Tibial nerve (tissue), 4 donors: ENCODE results near the gene SCN4B. TPM values are rescaled to one million over a fixed set of nuclear protein-coding genes. Genes with fewer than 3 reads are reported as not detected.

Experiments
- DNase-seq, 2 donors: peaks; one replicate each; pipeline ENCODE4 v3.0.0-alpha.2; 2019; ENCODE audit warnings: low spot score in 2 of 2
- H3K27ac ChIP-seq, 4 donors: fragments of 200-600 bp; sonication (generic) in 3 of 4; one replicate each; pipeline ENCODE4 v1.5.1; 2017 to 2019; ENCODE audit warnings: mild to moderate bottlenecking in 1 of 4
- H3K27me3 ChIP-seq, 2 donors: fragments of 200-600 bp; sonication (generic) in 1 of 2; one replicate each; pipeline versions ENCODE4 v1.5.1 to v1.6.0; 2017 to 2019
- H3K36me3 ChIP-seq, 3 donors: fragments of 200-600 bp; sonication (generic); one replicate each; pipeline ENCODE4 v1.5.1; 2018 to 2019
- H3K4me1 ChIP-seq, 4 donors: fragments of 200-600 bp; sonication (generic) in 3 of 4; one replicate each; pipeline ENCODE4 v1.5.1; 2017 to 2019
- H3K4me3 ChIP-seq, 4 donors: fragments of 200-600 bp; sonication (generic) in 3 of 4; one replicate each; pipeline ENCODE4 v1.5.1; 2017 to 2019; ENCODE audit warnings: mild to moderate bottlenecking in 1 of 4, moderate library complexity in 1 of 4
- H3K9me3 ChIP-seq, 4 donors: fragments of 200-600 bp; sonication (generic) in 3 of 4; one replicate each; pipeline ENCODE4 v1.5.1; 2017 to 2019
- CTCF ChIP-seq, 5 experiments: fragments of 200-600 bp in 3 of 5; fragments of 450-650 bp in 2 of 5; sonication (generic) in 3 of 5; IDR thresholded peaks; one replicate each; pipeline ENCODE4 v1.5.1; 2016 to 2019; ENCODE audit warnings: antibody characterized with exemption in 5 of 5, mild to moderate bottlenecking in 3 of 5, moderate library complexity in 2 of 5
- EP300 ChIP-seq, 2 donors: sonication (generic); formaldehyde crosslinking; IDR thresholded peaks; one replicate each; pipeline ENCODE4 v1.6.1; 2017; ENCODE audit warnings: antibody characterized with exemption in 2 of 2, mild to moderate bottlenecking in 1 of 2
- POLR2A ChIP-seq, 2 donors: fragments of 450-650 bp; IDR thresholded peaks; one replicate each; pipeline ENCODE4 v1.6.1; 2017; ENCODE audit warnings: antibody characterized with exemption in 2 of 2, mild to moderate bottlenecking in 2 of 2, moderate library complexity in 2 of 2
- WGBS, 2 donors: methylation state at CpG; one replicate each; pipeline ENCODE4 v1.1.5; 2018; 5-methylcytosine and 5-hydroxymethylcytosine counted together
- total RNA-seq, 4 donors: library from RNA; depleted of rRNA; stranded (reverse); fragments of >200 nt; gene quantifications; one replicate each; pipeline ENCODE4 v1.1.0, GENCODE V29; 2016

Gene SCN4B
- total RNA-seq, 4 donors from 2014 or later: 0.66 to 4.1 (median 1.1) TPM

DNA sequence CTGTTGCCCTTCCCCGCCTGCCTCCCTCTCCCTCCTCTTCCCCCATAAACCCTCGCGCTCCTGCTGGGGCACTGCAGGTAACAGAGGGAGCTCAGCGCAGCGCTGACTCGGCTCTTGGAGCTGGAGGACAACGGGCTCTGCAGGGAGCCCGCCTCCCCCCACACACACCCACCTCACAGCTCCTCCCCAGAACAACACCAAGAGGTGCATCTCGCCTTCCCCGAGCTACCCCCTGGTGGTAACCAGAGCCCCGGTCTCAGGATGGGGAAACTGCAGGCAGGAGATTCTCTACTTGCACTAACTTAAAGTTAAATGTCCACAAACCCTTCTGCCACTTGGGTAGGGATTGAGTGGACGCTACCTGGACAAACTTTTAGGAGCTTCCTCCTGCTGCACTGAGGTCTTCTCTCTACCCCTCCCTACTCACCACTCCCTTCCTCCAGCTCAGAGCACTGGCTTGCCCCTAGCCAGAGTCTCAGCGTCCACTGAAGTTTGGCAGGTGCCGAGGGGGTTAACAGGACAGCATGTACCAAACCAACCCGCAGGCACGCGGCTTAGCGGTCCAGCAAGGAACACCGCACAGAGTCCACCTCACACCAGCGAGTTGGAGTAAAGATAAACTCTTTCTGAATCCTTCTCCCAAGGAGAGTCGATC is 4.0 kb upstream of the SCN4B start:
- H3K9me3 ChIP-seq: no peaks in the 10 kb centered on the region
- WGBS, 2 donors: 6 to 7% methylated on average over 21 of the region's 21 CpGs
- TF ChIP-seq POLR2A (IDR thresholded peaks at IDR 0.05) (no peak), CTCF (IDR thresholded peaks at IDR 0.05) (no peak), EP300 (IDR thresholded peaks at IDR 0.05) (no peak)
- no peaks in the 10 kb centered on the region for H3K36me3 ChIP-seq
- peaks cover 0 to 24% (median 11%) of the 10 kb centered on the region in 4 donors for H3K4me1 ChIP-seq
- H3K27ac ChIP-seq: no peak overlapping the region
- DNase-seq: no peak
- H3K27me3 ChIP-seq: peaks cover 0 to 76% of the 10 kb centered on the region in 2 donors
- no peak overlapping the region for H3K4me3 ChIP-seq

GRCh38 chr11:118155776-118156530 is 3.3 kb upstream of the SCN4B start:
- WGBS, 2 donors: 27 to 34% methylated on average over 11 of the region's 11 CpGs

DNA sequence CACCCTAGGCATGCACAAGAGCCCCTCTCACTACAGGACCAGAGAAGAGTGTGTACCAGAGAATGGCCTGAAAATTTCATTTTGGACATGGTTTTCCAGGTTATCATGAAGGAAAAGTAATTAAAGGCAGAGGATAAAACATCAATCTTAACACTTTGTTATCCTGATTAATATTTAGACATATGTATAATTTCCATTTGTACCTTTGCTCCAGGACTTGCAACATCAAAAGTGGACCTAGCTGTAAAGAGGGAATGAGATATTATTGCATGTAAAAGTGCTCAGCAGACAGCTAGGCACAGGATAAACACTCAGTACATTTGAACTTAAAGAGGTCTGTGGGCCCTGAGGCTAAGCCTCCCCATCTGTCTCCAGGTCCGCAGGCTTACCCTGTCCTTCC is 2.0 kb upstream of the SCN4B start:
- H3K9me3 ChIP-seq: no peaks in the 10 kb centered on the region
- no peak for DNase-seq
- no peak for TF ChIP-seq EP300 (IDR thresholded peaks at IDR 0.05)
- TF ChIP-seq POLR2A (IDR thresholded peaks at IDR 0.05): no peak
- TF ChIP-seq CTCF (IDR thresholded peaks at IDR 0.05): no peak
- H3K4me3 ChIP-seq: no peak overlapping the region
- no peak overlapping the region for H3K27ac ChIP-seq
- peaks cover 0 to 26% (median 11%) of the 10 kb centered on the region in 4 donors for H3K4me1 ChIP-seq
- no peaks in the 10 kb centered on the region for H3K36me3 ChIP-seq
- peaks cover 0 to 81% of the 10 kb centered on the region in 2 donors for H3K27me3 ChIP-seq
- WGBS, 2 donors: 85 to 94% methylated on average over 1 of the region's 1 CpG

More at GRCh38 chr11:118155776-118156530, 3.3 kb upstream of the SCN4B start:
- no peak for DNase-seq
- Histone ChIP-seq H3K4me3 (no peak overlapping the region), H3K9me3 (no peaks in the 10 kb centered on the region), H3K4me1 (peaks cover 0 to 26% (median 11%) of the 10 kb centered on the region in 4 donors), H3K27ac (no peak overlapping the region), H3K36me3 (no peaks in the 10 kb centered on the region), H3K27me3 (peaks cover 0 to 81% of the 10 kb centered on the region in 2 donors)
- TF ChIP-seq POLR2A (IDR thresholded peaks at IDR 0.05) (no peak), CTCF (IDR thresholded peaks at IDR 0.05) (no peak), EP300 (IDR thresholded peaks at IDR 0.05) (no peak)

- WGBS, 2 donors: 70 to 86% methylated on average over 11 of the region's 11 CpGs
- peaks cover 0 to 78% of the 10 kb centered on the region in 2 donors for H3K27me3 ChIP-seq
Observed at GRCh38 chr11:118153976-118154375, 1.4 kb upstream of the SCN4B start.

More at GRCh38 chr11:118153976-118154375, 1.4 kb upstream of the SCN4B start:
- Histone ChIP-seq H3K4me1 (peaks cover 0 to 26% (median 11%) of the 10 kb centered on the region in 4 donors), H3K4me3 (no peak overlapping the region), H3K27ac (no peak overlapping the region), H3K9me3 (no peaks in the 10 kb centered on the region), H3K36me3 (no peaks in the 10 kb centered on the region)
- no peak for TF ChIP-seq CTCF (IDR thresholded peaks at IDR 0.05)
- TF ChIP-seq EP300 (IDR thresholded peaks at IDR 0.05): no peak
- TF ChIP-seq POLR2A (IDR thresholded peaks at IDR 0.05): no peak
- DNase-seq: no peak
